HepG2 (cell line): ENCODE measurements around the gene NDST1. TPM values are rescaled to one million over a fixed set of nuclear protein-coding genes. Genes with fewer than 3 reads are reported as not detected.
A peak's percentile ranks its signal among the peaks of the same experiment; 100 is the strongest.

Experiments
- ARNTL ChIP-seq: sonication (generic); formaldehyde crosslinking; IDR thresholded peaks from 2 replicates; pipeline ENCODE4 v1.4.0; 2020; ENCODE audit warnings: mild to moderate bottlenecking, missing genetic modification reagents
- DMAP1 ChIP-seq: IDR thresholded peaks from 2 replicates; pipeline ENCODE4 v1.6.1; 2016
- ETV5 ChIP-seq: IDR thresholded peaks from 2 replicates; pipeline ENCODE4 v1.6.1; 2018; ENCODE audit warnings: missing biosample characterization, missing genetic modification reagents, inconsistent platforms, borderline replicate concordance
- KDM2A ChIP-seq: sonication (generic); formaldehyde crosslinking; IDR thresholded peaks from 2 replicates; pipeline ENCODE4 v1.4.0; 2020; ENCODE audit warnings: low read depth, missing genetic modification reagents, borderline replicate concordance
- KIAA2018 ChIP-seq: sonication (generic); formaldehyde crosslinking; IDR thresholded peaks from 2 replicates; pipeline ENCODE4 v1.5.0; 2020; ENCODE audit warnings: mild to moderate bottlenecking, missing genetic modification reagents, borderline replicate concordance
- MAZ ChIP-seq, 2 experiments: sonication (generic) in 1 of 2; formaldehyde crosslinking in 1 of 2; IDR thresholded peaks; 2 replicates each; pipeline versions ENCODE4 v1.5.0 to v1.6.1; 2012 to 2020; ENCODE audit warnings: low read depth in 2 of 2, mild to moderate bottlenecking in 2 of 2, borderline replicate concordance in 1 of 2, improper control_type of control experiment in 1 of 2, low read length in 1 of 2, missing genetic modification reagents in 1 of 2, moderate library complexity in 1 of 2
- NRL ChIP-seq: sonication (generic); formaldehyde crosslinking; IDR thresholded peaks from 2 replicates; pipeline ENCODE4 v1.5.0; 2020; ENCODE audit warnings: missing genetic modification reagents, mild to moderate bottlenecking, moderate library complexity, borderline replicate concordance
- POLR2AphosphoS5 ChIP-seq: IDR thresholded peaks from 2 replicates; pipeline ENCODE4 v1.6.1; 2012; ENCODE audit warnings: low read depth, low read length
- STAT5B ChIP-seq: sonication (generic); formaldehyde crosslinking; IDR thresholded peaks from 2 replicates; pipeline ENCODE4 v1.4.0; 2020; ENCODE audit warnings: missing genetic modification reagents
- TARDBP ChIP-seq: sonication (generic); formaldehyde crosslinking; IDR thresholded peaks from 2 replicates; pipeline ENCODE4 v1.8.0; 2022; ENCODE audit warnings: mild to moderate bottlenecking, missing genetic modification reagents
- ZFY ChIP-seq: sonication (generic); formaldehyde crosslinking; IDR thresholded peaks from 2 replicates; pipeline ENCODE4 v1.4.0; 2020; ENCODE audit warnings: missing genetic modification reagents
- ZNF557 ChIP-seq: sonication (generic); formaldehyde crosslinking; IDR thresholded peaks from 2 replicates; pipeline ENCODE4 v1.4.0; 2020; ENCODE audit warnings: missing genetic modification reagents
- ZNF563 ChIP-seq: sonication (generic); formaldehyde crosslinking; IDR thresholded peaks from 2 replicates; pipeline ENCODE4 v1.8.0; 2022; ENCODE audit warnings: mild to moderate bottlenecking, moderate library complexity, missing genetic modification reagents
- ZNF574 ChIP-seq: sonication (generic); formaldehyde crosslinking; IDR thresholded peaks from 2 replicates; pipeline ENCODE4 v1.4.0; 2020; ENCODE audit warnings: missing genetic modification reagents
- ZNF724P ChIP-seq: sonication (generic); formaldehyde crosslinking; IDR thresholded peaks from 2 replicates; pipeline ENCODE4 v1.8.0; 2022; ENCODE audit warnings: missing genetic modification reagents, borderline replicate concordance
- polyA plus RNA-seq, 8 experiments: library from polyadenylated mRNA; depleted of rRNA in 3 of 8; stranded (reverse) in 7 of 8; unstranded in 1 of 8; fragments of >200 nt; fragmentation: Illumina TruSeq in 4 of 8; extraction: Trizol in 4 of 8; gene quantifications; 2 replicates each; pipeline versions ENCODE4 v1.2.1 to v1.2.3, GENCODE V29; 2011 to 2016; ENCODE audit warnings: low read depth in 4 of 8, missing spikeins in 1 of 8, mixed read lengths in 1 of 8; ENCODE audit not compliant: insufficient read depth in 1 of 8
- total RNA-seq, 5 experiments: library from RNA; depleted of rRNA; stranded (reverse); fragments of >200 nt; fragmentation: Illumina TruSeq; extraction: Trizol; gene quantifications; 2 replicates each; pipeline ENCODE4 v1.2.3, GENCODE V29; 2016; ENCODE audit warnings: low read depth in 1 of 5

Gene NDST1
- total and polyA plus RNA-seq, 2 of the 13 experiments (the other 11 are each of a cell fraction or from before 2014, with no cell fraction given) = 23.8 to 26.2 TPM

GRCh38 chr5:150485693-150486401 is 22.1 kb upstream of the NDST1 start (continued):
- peak; percentile 22; the same call in 1 of the 2 replicates for TF ChIP-seq ZNF574
- TF ChIP-seq ZNF563 (CRISPR knock-in tag) = 0 out of 2 replicates have a peak, but pooled peaks have one; percentile 29
- peak; percentile 78; the same call in 1 of the 2 replicates for TF ChIP-seq ZNF724P
- TF ChIP-seq TARDBP (CRISPR knock-in tag) = peak; percentile 32; the same call in 1 of the 2 replicates
- TF ChIP-seq ETV5 (CRISPR knock-in tag) = no peak; the same call in 1 of the 2 replicates
- no peak for TF ChIP-seq KIAA2018 (CRISPR knock-in tag)
- TF ChIP-seq POLR2AphosphoS5 = 0 out of 2 replicates have a peak, but pooled peaks have one; percentile 33
- no peak for TF ChIP-seq STAT5B
- no peak for TF ChIP-seq MAZ (IDR thresholded peaks at IDR 0.05; ENCODE audit: borderline replicate concordance, low read depth, low read length)
- peak; percentile 64 for TF ChIP-seq MAZ (CRISPR knock-in tag; IDR thresholded peaks at IDR 0.05; ENCODE audit: low read depth)
- TF ChIP-seq ZNF557 = no peak
- peak; percentile 55; the same call in 1 of the 2 replicates for TF ChIP-seq NRL (CRISPR knock-in tag)
- peak; percentile 80; the same call in 1 of the 2 replicates for TF ChIP-seq DMAP1 (CRISPR knock-in tag)
- TF ChIP-seq KDM2A (CRISPR knock-in tag) = peak; percentile 54; the same call in 1 of the 2 replicates
- peak; percentile 80 for TF ChIP-seq ARNTL
- peak; percentile 32; the same call in 1 of the 2 replicates for TF ChIP-seq ZFY (CRISPR knock-in tag)
